WTC11 (cell line): ENCODE results near the gene SYNGR3. TPM values are rescaled to one million over a fixed set of nuclear protein-coding genes. Genes with fewer than 3 reads are reported as not detected.
A peak's percentile ranks its signal among the peaks of the same experiment; 100 is the strongest.

Experiments used
- CREB1 ChIP-seq: sonication (generic); formaldehyde crosslinking; IDR thresholded peaks from 2 replicates; pipeline ENCODE4 v1.8.0; 2023; ENCODE audit warnings: mild to moderate bottlenecking, missing genetic modification reagents
- CREM ChIP-seq: sonication (generic); formaldehyde crosslinking; IDR thresholded peaks from 2 replicates; pipeline ENCODE4 v1.8.1; 2022; ENCODE audit warnings: mild to moderate bottlenecking, missing genetic modification reagents, moderate library complexity
- E2F4 ChIP-seq: sonication (generic); formaldehyde crosslinking; IDR thresholded peaks from 2 replicates; pipeline ENCODE4 v1.8.1; 2022; ENCODE audit warnings: low read depth, mild to moderate bottlenecking, moderate library complexity, missing genetic modification reagents, borderline replicate concordance
- ESRRA ChIP-seq: sonication (generic); formaldehyde crosslinking; IDR thresholded peaks from 2 replicates; pipeline ENCODE4 v1.8.1; 2022; ENCODE audit warnings: mild to moderate bottlenecking, missing genetic modification reagents, borderline replicate concordance
- FOXK1 ChIP-seq: sonication (generic); formaldehyde crosslinking; IDR thresholded peaks from 2 replicates; pipeline ENCODE4 v1.8.0; 2022; ENCODE audit warnings: mild to moderate bottlenecking, moderate library complexity, missing genetic modification reagents
- IRF2 ChIP-seq: sonication (generic); formaldehyde crosslinking; IDR thresholded peaks from 2 replicates; pipeline ENCODE4 v1.8.0; 2022; ENCODE audit warnings: low read depth, missing genetic modification reagents, borderline replicate concordance
- JAZF1 ChIP-seq: fragments of 250-450 bp; sonication (Bioruptor Pico); IDR thresholded peaks from 2 replicates; pipeline ENCODE4 v1.9.0; 2021; ENCODE audit warnings: moderate library complexity, mild to moderate bottlenecking, inconsistent platforms
- NFATC4 ChIP-seq: fragments of 250-450 bp; sonication (Bioruptor Pico); IDR thresholded peaks from 2 replicates; pipeline ENCODE4 v1.9.0; 2021; ENCODE audit warnings: mild to moderate bottlenecking
- OVOL2 ChIP-seq: fragments of 250-450 bp; sonication (Bioruptor Pico); IDR thresholded peaks from 2 replicates; pipeline ENCODE4 v1.9.0; 2021; ENCODE audit warnings: mild to moderate bottlenecking, borderline replicate concordance
- RORB ChIP-seq: fragments of 250-450 bp; sonication (Bioruptor Pico); IDR thresholded peaks from 2 replicates; pipeline ENCODE4 v1.9.0; 2021; ENCODE audit warnings: mild to moderate bottlenecking
- SMAD3 ChIP-seq: sonication (generic); formaldehyde crosslinking; IDR thresholded peaks from 2 replicates; pipeline ENCODE4 v1.8.0; 2022; ENCODE audit warnings: missing genetic modification reagents, mild to moderate bottlenecking, borderline replicate concordance
- SMAD4 ChIP-seq: sonication (generic); formaldehyde crosslinking; IDR thresholded peaks from 2 replicates; pipeline ENCODE4 v1.8.0; 2022; ENCODE audit warnings: mild to moderate bottlenecking, missing genetic modification reagents
- SOX15 ChIP-seq: fragments of 250-450 bp; sonication (Bioruptor Pico); IDR thresholded peaks from 2 replicates; pipeline ENCODE4 v1.9.0; 2021; ENCODE audit warnings: mild to moderate bottlenecking
- SP1 ChIP-seq: sonication (generic); formaldehyde crosslinking; conservative IDR thresholded peaks from 2 replicates; pipeline ENCODE4 v1.8.1; 2022; ENCODE audit warnings: missing genetic modification reagents
- TCF7 ChIP-seq: sonication (generic); formaldehyde crosslinking; IDR thresholded peaks from 2 replicates; pipeline ENCODE4 v1.8.0; 2022; ENCODE audit warnings: mild to moderate bottlenecking, low read depth, missing genetic modification reagents, moderate library complexity
- TP53 ChIP-seq: sonication (generic); formaldehyde crosslinking; IDR thresholded peaks from 2 replicates; pipeline ENCODE4 v1.8.1; 2023; ENCODE audit warnings: mild to moderate bottlenecking, missing genetic modification reagents
- ZBTB21 ChIP-seq: sonication (generic); formaldehyde crosslinking; IDR thresholded peaks from 2 replicates; pipeline ENCODE4 v1.8.1; 2023; ENCODE audit warnings: mild to moderate bottlenecking, missing genetic modification reagents, borderline replicate concordance
- ZNF232 ChIP-seq: sonication (generic); formaldehyde crosslinking; IDR thresholded peaks from 2 replicates; pipeline ENCODE4 v1.8.0; 2022; ENCODE audit warnings: mild to moderate bottlenecking, missing genetic modification reagents
- ZNF396 ChIP-seq: fragments of 250-450 bp; sonication (Bioruptor Pico); IDR thresholded peaks from 2 replicates; pipeline ENCODE4 v1.8.0; 2021; ENCODE audit warnings: mild to moderate bottlenecking, moderate library complexity, borderline replicate concordance
- ZNF416 ChIP-seq: fragments of 250-450 bp; sonication (Bioruptor Pico); IDR thresholded peaks from 2 replicates; pipeline ENCODE4 v1.9.0; 2021; ENCODE audit warnings: mild to moderate bottlenecking, inconsistent platforms
- ZNF425 ChIP-seq: fragments of 250-450 bp; sonication (Bioruptor Pico); conservative IDR thresholded peaks from 2 replicates; pipeline ENCODE4 v1.9.0; 2021; ENCODE audit warnings: mild to moderate bottlenecking
- total RNA-seq: library from RNA; stranded (reverse); gene quantifications from 3 replicates; pipeline ENCODE4 v1.2.3, GENCODE V29; 2021
- TF ChIP-seq, protein P1 (sequence below): sonication (generic); formaldehyde crosslinking; IDR thresholded peaks from 2 replicates; pipeline ENCODE4 v1.8.1; 2022; ENCODE audit warnings: mild to moderate bottlenecking, moderate library complexity, missing genetic modification reagents
- TF ChIP-seq, protein P2 (sequence below): fragments of 250-450 bp; sonication (Bioruptor Pico); IDR thresholded peaks from 2 replicates; pipeline ENCODE4 v1.9.0; 2021; ENCODE audit warnings: mild to moderate bottlenecking
- TF ChIP-seq, protein P3 (sequence below): fragments of 200-600 bp; IDR thresholded peaks from 2 replicates; pipeline ENCODE4 v1.8.0; 2022; ENCODE audit warnings: antibody characterized with exemption
- TF ChIP-seq, protein P4 (sequence below): fragments of 250-450 bp; sonication (Bioruptor Pico); IDR thresholded peaks from 2 replicates; pipeline ENCODE4 v1.9.0; 2021; ENCODE audit warnings: mild to moderate bottlenecking
- TF ChIP-seq, protein P5 (sequence below): sonication (generic); formaldehyde crosslinking; IDR thresholded peaks from 2 replicates; pipeline ENCODE4 v1.8.1; 2023; ENCODE audit warnings: mild to moderate bottlenecking, missing genetic modification reagents, moderate library complexity
- TF ChIP-seq, protein P6 (sequence below): sonication (generic); formaldehyde crosslinking; IDR thresholded peaks from 2 replicates; pipeline ENCODE4 v1.8.0; 2023; ENCODE audit warnings: missing genetic modification reagents

SYNGR3 gene
- total RNA-seq, 1 experiment from 2014 or later = 41.5 TPM

GRCh38 chr16:1991948-1992703, 2.4 kb downstream of the SYNGR3 start (continued):
- TF ChIP-seq, protein P1, sequence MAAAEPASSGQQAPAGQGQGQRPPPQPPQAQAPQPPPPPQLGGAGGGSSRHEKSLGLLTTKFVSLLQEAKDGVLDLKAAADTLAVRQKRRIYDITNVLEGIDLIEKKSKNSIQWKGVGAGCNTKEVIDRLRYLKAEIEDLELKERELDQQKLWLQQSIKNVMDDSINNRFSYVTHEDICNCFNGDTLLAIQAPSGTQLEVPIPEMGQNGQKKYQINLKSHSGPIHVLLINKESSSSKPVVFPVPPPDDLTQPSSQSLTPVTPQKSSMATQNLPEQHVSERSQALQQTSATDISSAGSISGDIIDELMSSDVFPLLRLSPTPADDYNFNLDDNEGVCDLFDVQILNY (CRISPR knock-in tag) = peak; percentile 70; the same call in 1 of the 2 replicates
- peak; percentile 82; the same call in 1 of the 2 replicates for TF ChIP-seq SMAD4 (CRISPR knock-in tag)
- peak; percentile 70 for TF ChIP-seq ZBTB21 (CRISPR knock-in tag)
- TF ChIP-seq SMAD3 (CRISPR knock-in tag) = peak; percentile 92
- peak; percentile 92 for TF ChIP-seq FOXK1 (CRISPR knock-in tag)
- TF ChIP-seq RORB (CRISPR knock-in tag) = no peak
- TF ChIP-seq, protein P2, sequence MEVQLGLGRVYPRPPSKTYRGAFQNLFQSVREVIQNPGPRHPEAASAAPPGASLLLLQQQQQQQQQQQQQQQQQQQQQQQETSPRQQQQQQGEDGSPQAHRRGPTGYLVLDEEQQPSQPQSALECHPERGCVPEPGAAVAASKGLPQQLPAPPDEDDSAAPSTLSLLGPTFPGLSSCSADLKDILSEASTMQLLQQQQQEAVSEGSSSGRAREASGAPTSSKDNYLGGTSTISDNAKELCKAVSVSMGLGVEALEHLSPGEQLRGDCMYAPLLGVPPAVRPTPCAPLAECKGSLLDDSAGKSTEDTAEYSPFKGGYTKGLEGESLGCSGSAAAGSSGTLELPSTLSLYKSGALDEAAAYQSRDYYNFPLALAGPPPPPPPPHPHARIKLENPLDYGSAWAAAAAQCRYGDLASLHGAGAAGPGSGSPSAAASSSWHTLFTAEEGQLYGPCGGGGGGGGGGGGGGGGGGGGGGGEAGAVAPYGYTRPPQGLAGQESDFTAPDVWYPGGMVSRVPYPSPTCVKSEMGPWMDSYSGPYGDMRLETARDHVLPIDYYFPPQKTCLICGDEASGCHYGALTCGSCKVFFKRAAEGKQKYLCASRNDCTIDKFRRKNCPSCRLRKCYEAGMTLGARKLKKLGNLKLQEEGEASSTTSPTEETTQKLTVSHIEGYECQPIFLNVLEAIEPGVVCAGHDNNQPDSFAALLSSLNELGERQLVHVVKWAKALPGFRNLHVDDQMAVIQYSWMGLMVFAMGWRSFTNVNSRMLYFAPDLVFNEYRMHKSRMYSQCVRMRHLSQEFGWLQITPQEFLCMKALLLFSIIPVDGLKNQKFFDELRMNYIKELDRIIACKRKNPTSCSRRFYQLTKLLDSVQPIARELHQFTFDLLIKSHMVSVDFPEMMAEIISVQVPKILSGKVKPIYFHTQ (CRISPR knock-in tag) = no peak
- peak; percentile 85; the same call in 1 of the 2 replicates for TF ChIP-seq E2F4 (CRISPR knock-in tag)
- peak; percentile 80 for TF ChIP-seq ESRRA (CRISPR knock-in tag)
- TF ChIP-seq, protein P3, sequence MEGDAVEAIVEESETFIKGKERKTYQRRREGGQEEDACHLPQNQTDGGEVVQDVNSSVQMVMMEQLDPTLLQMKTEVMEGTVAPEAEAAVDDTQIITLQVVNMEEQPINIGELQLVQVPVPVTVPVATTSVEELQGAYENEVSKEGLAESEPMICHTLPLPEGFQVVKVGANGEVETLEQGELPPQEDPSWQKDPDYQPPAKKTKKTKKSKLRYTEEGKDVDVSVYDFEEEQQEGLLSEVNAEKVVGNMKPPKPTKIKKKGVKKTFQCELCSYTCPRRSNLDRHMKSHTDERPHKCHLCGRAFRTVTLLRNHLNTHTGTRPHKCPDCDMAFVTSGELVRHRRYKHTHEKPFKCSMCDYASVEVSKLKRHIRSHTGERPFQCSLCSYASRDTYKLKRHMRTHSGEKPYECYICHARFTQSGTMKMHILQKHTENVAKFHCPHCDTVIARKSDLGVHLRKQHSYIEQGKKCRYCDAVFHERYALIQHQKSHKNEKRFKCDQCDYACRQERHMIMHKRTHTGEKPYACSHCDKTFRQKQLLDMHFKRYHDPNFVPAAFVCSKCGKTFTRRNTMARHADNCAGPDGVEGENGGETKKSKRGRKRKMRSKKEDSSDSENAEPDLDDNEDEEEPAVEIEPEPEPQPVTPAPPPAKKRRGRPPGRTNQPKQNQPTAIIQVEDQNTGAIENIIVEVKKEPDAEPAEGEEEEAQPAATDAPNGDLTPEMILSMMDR = no peak
- TF ChIP-seq IRF2 (CRISPR knock-in tag) = 0 out of 2 replicates have a peak, but pooled peaks have one; percentile 57
- 0 out of 2 replicates have a peak, but pooled peaks have one; percentile 9 for TF ChIP-seq ZNF416
- peak; percentile 91; the same call in 1 of the 2 replicates for TF ChIP-seq TCF7
- peak; percentile 84; the same call in 1 of the 2 replicates for TF ChIP-seq CREB1 (CRISPR knock-in tag)
- TF ChIP-seq, protein P4, sequence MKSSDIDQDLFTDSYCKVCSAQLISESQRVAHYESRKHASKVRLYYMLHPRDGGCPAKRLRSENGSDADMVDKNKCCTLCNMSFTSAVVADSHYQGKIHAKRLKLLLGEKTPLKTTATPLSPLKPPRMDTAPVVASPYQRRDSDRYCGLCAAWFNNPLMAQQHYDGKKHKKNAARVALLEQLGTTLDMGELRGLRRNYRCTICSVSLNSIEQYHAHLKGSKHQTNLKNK (CRISPR knock-in tag) = no peak
- TF ChIP-seq NFATC4 (CRISPR knock-in tag) = no peak
- TF ChIP-seq, protein P5, sequence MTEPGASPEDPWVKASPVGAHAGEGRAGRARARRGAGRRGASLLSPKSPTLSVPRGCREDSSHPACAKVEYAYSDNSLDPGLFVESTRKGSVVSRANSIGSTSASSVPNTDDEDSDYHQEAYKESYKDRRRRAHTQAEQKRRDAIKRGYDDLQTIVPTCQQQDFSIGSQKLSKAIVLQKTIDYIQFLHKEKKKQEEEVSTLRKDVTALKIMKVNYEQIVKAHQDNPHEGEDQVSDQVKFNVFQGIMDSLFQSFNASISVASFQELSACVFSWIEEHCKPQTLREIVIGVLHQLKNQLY (CRISPR knock-in tag) = no peak
- peak; percentile 91 for TF ChIP-seq TP53 (CRISPR knock-in tag)
- no peak for TF ChIP-seq OVOL2
- TF ChIP-seq SP1 = peak; percentile 83
- no peak for TF ChIP-seq SOX15 (CRISPR knock-in tag)
- no peak for TF ChIP-seq ZNF425 (CRISPR knock-in tag)
- TF ChIP-seq ZNF232 (CRISPR knock-in tag) = peak; percentile 77; the same call in 1 of the 2 replicates
- TF ChIP-seq, protein P6, sequence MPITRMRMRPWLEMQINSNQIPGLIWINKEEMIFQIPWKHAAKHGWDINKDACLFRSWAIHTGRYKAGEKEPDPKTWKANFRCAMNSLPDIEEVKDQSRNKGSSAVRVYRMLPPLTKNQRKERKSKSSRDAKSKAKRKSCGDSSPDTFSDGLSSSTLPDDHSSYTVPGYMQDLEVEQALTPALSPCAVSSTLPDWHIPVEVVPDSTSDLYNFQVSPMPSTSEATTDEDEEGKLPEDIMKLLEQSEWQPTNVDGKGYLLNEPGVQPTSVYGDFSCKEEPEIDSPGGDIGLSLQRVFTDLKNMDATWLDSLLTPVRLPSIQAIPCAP (CRISPR knock-in tag) = peak; percentile 88; the same call in 1 of the 2 replicates
- no peak for TF ChIP-seq ZNF396
- no peak for TF ChIP-seq JAZF1 (CRISPR knock-in tag)
- TF ChIP-seq CREM = no peak; the same call in 1 of the 2 replicates
